Keratinocyte (primary cell): ENCODE data around the gene TGOLN2. TPM values are rescaled to one million over a fixed set of nuclear protein-coding genes. Genes with fewer than 3 reads are reported as not detected.

Experiments used
- DNase-seq: peaks from one replicate; pipeline ENCODE4 v3.0.0-alpha.2; 2011; ENCODE audit warnings: low read depth, missing footprints, low spot score
- FAIRE-seq: peaks from 2 replicates; lab custom pipeline; 2011; peaks lifted over from hg19 to GRCh38; lab: Jason Lieb, UNC
- H2AFZ ChIP-seq: 2 replicates; pipeline ENCODE4 v1.6.0; 2012; ENCODE audit warnings: low read length, control low read depth, inconsistent platforms; ENCODE audit not compliant: control insufficient read depth
- H3K27ac ChIP-seq: 2 replicates; pipeline ENCODE4 v1.5.1; 2011; ENCODE audit warnings: low read length; ENCODE audit not compliant: control insufficient read depth, insufficient read depth
- H3K27me3 ChIP-seq: 3 replicates; pipeline ENCODE4 v1.6.0; 2011; ENCODE audit warnings: low read length; ENCODE audit not compliant: control insufficient read depth, insufficient read depth; ENCODE audit errors: extremely low read depth
- H3K36me3 ChIP-seq, 2 experiments: 2 replicates in 1 of 2; 3 replicates in 1 of 2; pipeline ENCODE4 v1.5.1; 2011; ENCODE audit warnings: low read length in 2 of 2, mild to moderate bottlenecking in 1 of 2; ENCODE audit not compliant: control insufficient read depth in 2 of 2, insufficient read depth in 2 of 2; ENCODE audit errors: extremely low read depth in 1 of 2
- H3K4me1 ChIP-seq: 3 replicates; pipeline ENCODE4 v1.5.1; 2011; ENCODE audit warnings: low read length; ENCODE audit not compliant: control insufficient read depth, insufficient read depth; ENCODE audit errors: extremely low read depth
- H3K4me2 ChIP-seq: 3 replicates; pipeline ENCODE4 v1.6.0; 2011; ENCODE audit warnings: low read depth, low read length; ENCODE audit not compliant: control insufficient read depth, insufficient read depth; ENCODE audit errors: extremely low read depth
- H3K4me3 ChIP-seq, 3 experiments: fragments of 200-600 bp in 1 of 3; sonication (generic) in 1 of 3; 2 replicates in 2 of 3; 3 replicates in 1 of 3; pipeline ENCODE4 v1.5.1; 2011 to 2016; ENCODE audit warnings: low read length in 3 of 3, mild to moderate bottlenecking in 3 of 3, control low read depth in 2 of 3, inconsistent platforms in 1 of 3, low read depth in 1 of 3, mixed read lengths in 1 of 3, mixed run types in 1 of 3, moderate library complexity in 1 of 3; ENCODE audit not compliant: control insufficient read depth in 2 of 3, insufficient read depth in 2 of 3; ENCODE audit errors: extremely low read depth in 1 of 3
- H3K79me2 ChIP-seq: 2 replicates; pipeline ENCODE4 v1.6.0; 2012; ENCODE audit warnings: low read length; ENCODE audit not compliant: control insufficient read depth, insufficient read depth
- H3K9ac ChIP-seq: 3 replicates; pipeline ENCODE4 v1.6.0; 2011; ENCODE audit warnings: low read length; ENCODE audit not compliant: control insufficient read depth, insufficient read depth; ENCODE audit errors: extremely low read depth
- H3K9me1 ChIP-seq: 3 replicates; pipeline ENCODE4 v1.6.0; 2011; ENCODE audit warnings: low read length; ENCODE audit not compliant: control insufficient read depth, insufficient read depth; ENCODE audit errors: extremely low read depth
- H3K9me3 ChIP-seq: 2 replicates; pipeline ENCODE4 v1.5.1; 2012; ENCODE audit warnings: low read depth, low read length; ENCODE audit not compliant: control insufficient read depth
- H4K20me1 ChIP-seq: 3 replicates; pipeline ENCODE4 v1.6.0; 2011; ENCODE audit warnings: low read length; ENCODE audit not compliant: control insufficient read depth, insufficient read depth; ENCODE audit errors: extremely low read depth
- CTCF ChIP-seq, 3 experiments: IDR thresholded peaks in 1 of 3; conservative IDR thresholded peaks in 1 of 3; optimal IDR thresholded peaks in 1 of 3; 2 replicates in 2 of 3; 3 replicates in 1 of 3; pipeline versions ENCODE3 to v1.5.1; 2011; ENCODE audit warnings: low read length in 3 of 3, mild to moderate bottlenecking in 3 of 3, moderate library complexity in 2 of 3, control low read depth in 1 of 3, inconsistent platforms in 1 of 3; ENCODE audit not compliant: insufficient read depth in 2 of 3; ENCODE audit errors: extremely low read depth in 1 of 3
- EZH2 ChIP-seq: IDR thresholded peaks from one replicate; pipeline ENCODE4 v1.6.1; 2012; ENCODE audit warnings: inconsistent platforms, mild to moderate bottlenecking, low read length, moderate library complexity
- dilution Hi-C: fragments of 300-500 bp; cut with MboI; formaldehyde crosslinking; loops from one replicate; pipeline ENCODE4 v1.7.0; 2020; ENCODE audit warnings: low sequenced_read_pairs; ENCODE audit not compliant: extremely low pct_ligation_motif_present
- polyA plus RNA-seq, 5 experiments: library from polyadenylated mRNA; depleted of rRNA in 3 of 5; stranded (reverse) in 3 of 5; stranded (forward) in 1 of 5; unstranded in 1 of 5; fragments of >200 nt; gene quantifications; 1 replicate in 1 of 5; 2 replicates in 3 of 5; 3 replicates in 1 of 5; pipeline versions ENCODE4 v1.2.1 to v1.2.3, GENCODE V29; 2011 to 2012; ENCODE audit warnings: missing spikeins in 2 of 5, low read depth in 1 of 5, low replicate concordance in 1 of 5

Gene TGOLN2
- polyA plus RNA-seq, 1 donor (not counting 4 experiments of a cell fraction or from before 2014, with no cell fraction given) = 43.3 TPM

DNA sequence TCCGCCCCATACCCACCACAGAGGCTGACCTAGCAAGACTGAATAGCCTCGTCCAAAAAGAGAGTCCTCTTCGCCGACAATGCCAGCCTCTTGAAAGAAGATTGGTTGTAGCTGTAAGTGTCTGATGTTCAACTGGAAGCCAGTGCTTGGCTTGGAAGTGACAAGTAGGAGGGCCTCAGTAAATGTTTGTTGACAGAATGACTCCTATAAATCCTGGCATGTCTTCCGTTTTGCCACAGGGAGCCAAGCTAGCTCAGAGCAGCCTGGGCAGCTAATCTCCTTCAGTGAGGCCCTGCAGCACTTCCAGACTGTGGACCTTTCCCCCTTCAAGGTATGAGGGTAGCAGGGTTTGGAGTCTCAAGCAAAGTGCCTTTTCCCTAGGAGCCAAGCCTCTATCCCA is 41.7 kb upstream of the TGOLN2 start:
- FAIRE-seq (no peak), DNase-seq (no peak)
- Histone ChIP-seq H3K9me3 (no peaks in the 10 kb centered on the region), H3K4me2 (no peak overlapping the region), H3K9me1 (no peaks in the 10 kb centered on the region), H3K36me3 (peaks cover 6 to 11% of the 10 kb centered on the region in 2 experiments), H3K27me3 (no peaks in the 10 kb centered on the region), H3K4me3 (no peak overlapping the region), H3K9ac (no peak overlapping the region), H3K4me1 (no peaks in the 10 kb centered on the region), H3K79me2 (no peaks in the 10 kb centered on the region), H4K20me1 (no peaks in the 10 kb centered on the region), H3K27ac (no peak overlapping the region), H2AFZ (no peak overlapping the region)
- dilution Hi-C loops = loop anchor here (10.0 kb wide), 1 partner anchor 55 kb away; no protein-coding TSS in a partner anchor
- TF ChIP-seq CTCF (optimal IDR thresholded peaks at IDR 0.05 in 1 of 3, IDR thresholded peaks at IDR 0.05 in 1 of 3, conservative IDR thresholded peaks at IDR 0.05 in 1 of 3; ENCODE audit: extremely low read depth in 1 of 3, insufficient read depth in 2 of 3, low read length in 3 of 3) (no peak), EZH2 (no peak)

GRCh38 chr2:85368921-85369320 is 41.1 kb upstream of the TGOLN2 start:
- DNase-seq (no peak), FAIRE-seq (no peak)
- no peak for TF ChIP-seq EZH2
- no peak for TF ChIP-seq CTCF (optimal IDR thresholded peaks at IDR 0.05 in 1 of 3, IDR thresholded peaks at IDR 0.05 in 1 of 3, conservative IDR thresholded peaks at IDR 0.05 in 1 of 3; ENCODE audit: extremely low read depth in 1 of 3, insufficient read depth in 2 of 3, low read length in 3 of 3)
- Histone ChIP-seq H3K9me3 (no peaks in the 10 kb centered on the region), H3K36me3 (peaks cover 6 to 11% of the 10 kb centered on the region in 2 experiments), H4K20me1 (no peaks in the 10 kb centered on the region), H3K4me1 (no peaks in the 10 kb centered on the region), H3K27me3 (no peaks in the 10 kb centered on the region), H3K9ac (no peak overlapping the region), H3K27ac (no peak overlapping the region), H3K4me3 (no peak overlapping the region), H3K9me1 (no peaks in the 10 kb centered on the region), H3K79me2 (no peaks in the 10 kb centered on the region), H2AFZ (no peak overlapping the region), H3K4me2 (no peak overlapping the region)
- dilution Hi-C loops = loop anchor here (10.0 kb wide), 1 partner anchor 54 kb away; no protein-coding TSS in a partner anchor
